OCI-LY7 (cell line): ENCODE results near the gene ZBTB26.

Source experiments
- CTCF ChIP-seq: fragments of 200-600 bp; sonication (generic); conservative IDR thresholded peaks from 2 replicates; pipeline ENCODE4 v1.5.1; 2014; ENCODE audit warnings: mild to moderate bottlenecking, antibody characterized with exemption, low read length, moderate library complexity, mixed read lengths
- EZH2phosphoT487 ChIP-seq: fragments of 200-600 bp; sonication (generic); IDR thresholded peaks from 2 replicates; pipeline ENCODE4 v1.6.1; 2018; ENCODE audit warnings: low read depth, borderline replicate concordance, mild to moderate bottlenecking, mixed run types, antibody characterized with exemption, low read length, moderate library complexity, mixed read lengths

- TF ChIP-seq CTCF (no peak; the same call in 1 of the 2 replicates), EZH2phosphoT487 (no peak)
Measured at GRCh38 chr9:122912964-122913673, 18.2 kb downstream of the ZBTB26 start, which contains the start of gene ZBTB6.
